Ovary (tissue), 9 donors: ENCODE results near the gene TNNT2. TPM values are rescaled to one million over a fixed set of nuclear protein-coding genes. Genes with fewer than 3 reads are reported as not detected.

Source experiments
- DNase-seq, 5 donors: peaks; one replicate each; pipeline ENCODE4 v3.0.0-alpha.2; 2019 to 2020
- H3K27ac ChIP-seq, 2 donors: fragments of 200-600 bp; one replicate each; pipeline versions ENCODE4 v1.5.1 to v1.8.0; 2019 to 2022
- H3K27me3 ChIP-seq: fragments of 200-600 bp; one replicate; pipeline ENCODE4 v1.8.0; 2022
- H3K36me3 ChIP-seq: fragments of 200-600 bp; sonication (generic); one replicate; pipeline ENCODE4 v1.5.1; 2019
- H3K4me1 ChIP-seq: one replicate; pipeline ENCODE4 v1.8.1; 2013; ENCODE audit warnings: mild to moderate bottlenecking, moderate library complexity; ENCODE audit not compliant: insufficient read depth
- H3K4me3 ChIP-seq: fragments of 200-600 bp; sonication (generic); one replicate; pipeline ENCODE4 v1.5.1; 2017
- H3K9me3 ChIP-seq, 2 donors: fragments of 200-600 bp in 1 of 2; sonication (generic) in 1 of 2; one replicate each; pipeline versions ENCODE4 v1.5.1 to v1.8.1; 2013 to 2019; ENCODE audit warnings: mild to moderate bottlenecking in 1 of 2, moderate library complexity in 1 of 2
- EP300 ChIP-seq: sonication (generic); formaldehyde crosslinking; IDR thresholded peaks from one replicate; pipeline ENCODE4 v1.6.1; 2017; ENCODE audit warnings: antibody characterized with exemption
- POLR2A ChIP-seq: fragments of 450-650 bp; IDR thresholded peaks from one replicate; pipeline ENCODE4 v1.6.1; 2017; ENCODE audit warnings: antibody characterized with exemption, mild to moderate bottlenecking, moderate library complexity
- WGBS, 3 donors: extraction: QIAGEN DNeasy Blood & Tissue Kit in 1 of 3; methylation state at CpG; one replicate each; pipeline versions ENCODE4 v1.1.5 to v1.1.7; 2013 to 2017; 5-methylcytosine and 5-hydroxymethylcytosine counted together
- intact Hi-C, 4 donors: fragments of 100-400 bp; cut with DNase I; formaldehyde crosslinking; loops; one replicate each; pipeline versions ENCODE4 v1.11.0 to v1.15.1; 2022 to 2023
- polyA plus RNA-seq, 2 donors: library from polyadenylated mRNA; stranded (reverse); fragments of 200-250 nt in 1 of 2; fragments of 350-450 nt in 1 of 2; fragmentation: Illumina TruSeq in 1 of 2; extraction: RNeasy Lipid Tissue Mini Kit (QIAGEN cat#74804) in 1 of 2; gene quantifications; one replicate each; pipeline ENCODE4 v1.2.3, GENCODE V29; 2013 to 2014
- total RNA-seq, 7 donors: library from RNA; depleted of rRNA in 2 of 7; stranded (reverse); fragments of >200 nt in 2 of 7; fragmentation: NEBNext Ultra II Directional in 3 of 7; extraction: Animal tissue kit (Norgen Biotek cat#: 25700) in 3 of 7; gene quantifications; one replicate each; pipeline versions ENCODE4 v1.1.0 to v1.2.4, GENCODE V29; 2016 to 2023
- TF ChIP-seq, protein P1 (sequence below), 3 donors: fragments of 450-650 bp in 2 of 3; fragments of 200-600 bp in 1 of 3; IDR thresholded peaks; one replicate each; pipeline versions ENCODE4 v1.5.1 to v1.8.0; 2016 to 2022; ENCODE audit warnings: antibody characterized with exemption in 3 of 3, mild to moderate bottlenecking in 1 of 3
- donor health status: DM: no; HTN: no; CAD: no; lungs with moderate emphysema.
- donor health status: DM: no; HTN: no; CAD: no.
- donor health status: Bipolar disorder and iron deficiency.
- donor health status: DM: yes; HTN: yes; CAD: no.
- donor health status: DM: no; HTN: no; CAD: no.
- donor health status: DM: yes; HTN: yes; CAD: no.

TNNT2 gene
- total and polyA plus RNA-seq, 9 donors = 0.11 to 2.8 (median 1.1) TPM; not detected in 1

DNA sequence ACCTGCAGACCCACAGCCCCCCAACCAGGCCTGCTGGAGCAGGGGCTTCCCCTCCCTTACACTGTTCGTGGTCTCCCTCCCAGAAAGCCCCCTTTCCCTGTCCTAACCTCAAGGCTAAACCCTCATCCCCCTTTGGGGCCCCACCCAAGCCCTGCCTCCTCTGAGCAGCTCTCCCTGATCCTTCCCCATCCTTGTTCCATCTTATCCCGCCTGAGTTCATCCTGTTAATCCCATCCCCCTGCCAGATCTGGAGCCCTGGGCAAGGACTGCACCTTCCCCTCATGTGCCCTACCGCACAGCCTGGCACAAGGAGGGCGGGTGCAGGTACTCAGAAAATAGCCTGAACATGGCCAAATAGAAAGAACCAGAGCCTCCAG, 6.9 kb upstream of the TNNT2 start:
- H3K4me1 ChIP-seq = no peaks in the 10 kb centered on the region
- H3K9me3 ChIP-seq = no peaks in the 10 kb centered on the region
- no peaks in the 10 kb centered on the region for H3K27me3 ChIP-seq
- TF ChIP-seq POLR2A = no peak
- H3K27ac ChIP-seq = no peak overlapping the region
- intact Hi-C loops = no loop called here
- no peak overlapping the region for H3K4me3 ChIP-seq
- no peaks in the 10 kb centered on the region for H3K36me3 ChIP-seq
- WGBS, 3 donors = 42 to 58% (median 51%) methylated on average over 4 of the region's 4 CpGs
- DNase-seq = no peak

DNA sequence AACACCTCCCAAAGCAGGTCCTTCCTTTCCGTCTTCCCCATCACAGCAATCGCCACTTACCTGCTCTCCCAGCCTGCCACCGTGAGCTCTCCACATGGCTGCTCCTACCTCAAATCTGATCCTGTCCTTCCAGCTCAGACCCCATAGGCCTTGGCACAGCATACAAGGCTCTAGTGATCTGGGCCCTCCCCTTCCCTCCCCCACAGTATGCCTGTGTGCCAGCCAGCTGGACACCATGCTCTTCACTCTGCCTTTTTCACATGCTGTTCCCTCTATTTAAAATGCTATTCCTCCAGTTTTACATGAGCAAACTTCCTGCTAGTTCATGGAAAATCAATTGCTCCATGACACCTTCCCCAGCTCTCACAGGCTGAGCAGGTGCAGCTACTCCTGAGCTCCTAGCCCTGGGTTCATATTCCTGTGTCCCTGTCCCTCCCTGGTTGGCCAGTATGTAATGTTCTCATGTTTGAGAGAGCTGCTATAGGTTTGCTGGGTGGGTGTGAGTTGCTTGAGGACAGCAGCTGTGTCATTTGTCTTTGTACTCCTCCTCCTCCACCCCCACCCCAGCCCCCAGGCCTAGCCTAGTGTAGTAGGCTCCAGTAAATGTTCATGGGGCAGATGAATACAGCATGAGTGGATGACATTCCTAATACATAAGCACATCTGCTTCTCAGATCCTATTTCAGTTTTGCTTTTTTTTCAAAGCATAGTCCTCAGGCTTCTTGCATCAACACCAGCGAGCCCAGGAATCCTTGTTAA, 6.3 kb upstream of the TNNT2 start:
- 81 to 91% (median 87%) methylated on average over 4 of the region's 4 CpGs for WGBS, 3 donors
- H3K4me1 ChIP-seq = no peaks in the 10 kb centered on the region
- H3K36me3 ChIP-seq = no peaks in the 10 kb centered on the region
- TF ChIP-seq POLR2A = no peak
- TF ChIP-seq EP300 = no peak
- TF ChIP-seq, protein P1, sequence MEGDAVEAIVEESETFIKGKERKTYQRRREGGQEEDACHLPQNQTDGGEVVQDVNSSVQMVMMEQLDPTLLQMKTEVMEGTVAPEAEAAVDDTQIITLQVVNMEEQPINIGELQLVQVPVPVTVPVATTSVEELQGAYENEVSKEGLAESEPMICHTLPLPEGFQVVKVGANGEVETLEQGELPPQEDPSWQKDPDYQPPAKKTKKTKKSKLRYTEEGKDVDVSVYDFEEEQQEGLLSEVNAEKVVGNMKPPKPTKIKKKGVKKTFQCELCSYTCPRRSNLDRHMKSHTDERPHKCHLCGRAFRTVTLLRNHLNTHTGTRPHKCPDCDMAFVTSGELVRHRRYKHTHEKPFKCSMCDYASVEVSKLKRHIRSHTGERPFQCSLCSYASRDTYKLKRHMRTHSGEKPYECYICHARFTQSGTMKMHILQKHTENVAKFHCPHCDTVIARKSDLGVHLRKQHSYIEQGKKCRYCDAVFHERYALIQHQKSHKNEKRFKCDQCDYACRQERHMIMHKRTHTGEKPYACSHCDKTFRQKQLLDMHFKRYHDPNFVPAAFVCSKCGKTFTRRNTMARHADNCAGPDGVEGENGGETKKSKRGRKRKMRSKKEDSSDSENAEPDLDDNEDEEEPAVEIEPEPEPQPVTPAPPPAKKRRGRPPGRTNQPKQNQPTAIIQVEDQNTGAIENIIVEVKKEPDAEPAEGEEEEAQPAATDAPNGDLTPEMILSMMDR (IDR thresholded peaks at IDR 0.05) = no peak
- no peak for DNase-seq
- H3K4me3 ChIP-seq = no peak overlapping the region
- no peaks in the 10 kb centered on the region for H3K27me3 ChIP-seq
- H3K9me3 ChIP-seq = no peaks in the 10 kb centered on the region
- intact Hi-C loops = no loop called here
- no peak overlapping the region for H3K27ac ChIP-seq

DNA sequence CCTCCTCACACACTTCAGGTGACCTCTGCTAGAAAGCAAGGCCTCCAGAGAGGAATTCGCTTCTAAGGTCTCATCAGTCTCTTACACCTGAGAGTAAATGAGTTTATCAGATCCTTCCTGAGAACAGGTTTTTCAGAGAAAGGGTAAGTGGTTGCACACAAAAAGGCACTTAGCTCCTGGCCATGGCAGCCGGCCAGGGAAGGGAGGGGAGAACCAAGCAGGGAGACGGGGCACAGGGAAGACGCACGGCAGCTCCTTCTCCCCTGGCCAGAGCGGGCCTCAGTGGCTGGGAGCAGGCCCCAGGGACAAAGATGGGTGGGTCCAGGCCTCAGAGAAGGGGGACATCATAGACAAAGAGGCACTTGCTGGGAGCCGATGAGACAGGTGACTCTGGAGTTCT, 3.6 kb upstream of the TNNT2 start:
- WGBS, 3 donors = 82 to 88% (median 85%) methylated on average over 7 of the region's 7 CpGs
- intact Hi-C loops = no loop called here

DNA sequence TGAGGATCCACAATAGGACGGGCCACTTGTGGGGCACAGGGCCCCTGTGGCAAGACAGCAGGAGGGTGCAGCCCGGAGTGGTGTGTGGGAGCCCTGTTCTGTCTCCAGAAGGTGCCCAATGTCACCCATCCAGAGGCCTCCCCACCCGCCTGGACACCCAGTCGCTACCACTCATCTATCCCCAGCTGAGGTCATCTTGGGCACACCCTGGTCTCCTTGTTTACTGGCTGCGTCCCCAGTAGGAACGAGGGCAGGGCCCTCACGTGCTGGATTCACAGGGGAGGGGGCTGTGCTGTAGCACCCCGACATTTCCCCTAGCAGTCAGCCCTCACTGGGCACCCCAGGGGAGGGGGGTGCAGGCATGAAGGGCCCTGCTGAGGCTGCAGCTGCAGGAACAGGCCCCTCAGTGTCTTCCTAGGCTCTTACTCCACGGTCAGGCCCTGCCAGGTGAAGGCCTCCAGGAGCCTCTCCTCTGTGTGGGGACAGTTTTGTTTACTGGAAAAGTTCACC, 2.3 kb upstream of the TNNT2 start:
- TF ChIP-seq, protein P1 (IDR thresholded peaks at IDR 0.05) = no peak
- TF ChIP-seq POLR2A = no peak
- TF ChIP-seq EP300 = no peak
- Histone ChIP-seq H3K27me3 (no peaks in the 10 kb centered on the region), H3K36me3 (no peaks in the 10 kb centered on the region), H3K9me3 (no peaks in the 10 kb centered on the region), H3K4me3 (no peak overlapping the region), H3K4me1 (peaks cover 1% of the 10 kb centered on the region), H3K27ac (no peak overlapping the region)
- WGBS, 3 donors = 92 to 94% (median 93%) methylated on average over 7 to 9 of the region's 9 CpGs
- no peak for DNase-seq
- intact Hi-C loops = no loop called here

More for the DNA sequence above, 3.6 kb upstream of the TNNT2 start:
- H3K9me3 ChIP-seq = no peaks in the 10 kb centered on the region
- no peaks in the 10 kb centered on the region for H3K27me3 ChIP-seq
- no peak overlapping the region for H3K27ac ChIP-seq
- no peak for TF ChIP-seq EP300
- no peak for TF ChIP-seq POLR2A
- TF ChIP-seq, protein P1 (IDR thresholded peaks at IDR 0.05) = no peak
- H3K36me3 ChIP-seq = no peaks in the 10 kb centered on the region
- peaks cover 1% of the 10 kb centered on the region for H3K4me1 ChIP-seq
- no peak for DNase-seq
- no peak overlapping the region for H3K4me3 ChIP-seq

DNA sequence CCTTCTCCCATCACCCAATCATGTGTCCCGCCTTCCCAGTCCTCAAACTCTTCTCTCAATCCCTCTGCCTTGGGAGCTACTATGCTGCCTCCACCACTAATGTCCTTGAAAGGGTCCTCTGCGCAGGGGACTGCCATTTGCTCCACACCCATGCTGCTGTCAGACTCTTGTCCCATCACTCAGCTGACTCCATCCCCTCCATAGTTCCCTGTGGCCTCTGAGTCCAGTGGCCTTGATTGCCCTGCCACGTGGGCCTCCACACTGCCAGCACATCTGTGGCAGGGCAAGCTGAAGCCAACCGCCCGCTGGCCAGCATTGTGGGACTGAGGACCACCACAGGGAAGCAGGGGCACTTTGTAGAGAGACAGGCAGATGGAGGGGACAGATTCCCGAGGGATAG, 1.3 kb upstream of the TNNT2 start:
- H3K4me1 ChIP-seq = peaks cover 1% of the 10 kb centered on the region
- no peak for TF ChIP-seq POLR2A
- DNase-seq = no peak
- H3K27ac ChIP-seq = no peak overlapping the region
- no peaks in the 10 kb centered on the region for H3K9me3 ChIP-seq
- intact Hi-C loops = no loop called here
- no peaks in the 10 kb centered on the region for H3K36me3 ChIP-seq
- 87 to 94% (median 91%) methylated on average over 6 of the region's 6 CpGs for WGBS, 3 donors
- H3K4me3 ChIP-seq = no peak overlapping the region
- no peaks in the 10 kb centered on the region for H3K27me3 ChIP-seq
